ENCODE measurements around the gene MMP13. TPM values are rescaled to one million over a fixed set of nuclear protein-coding genes. Genes with fewer than 3 reads are reported as not detected.

MMP13 gene
- total and polyA plus RNA-seq, 2 donors (not counting 1 experiment from before 2014, with no cell fraction given), result not detected

- peaks cover under 1 to 11% of the 10 kb centered on the region in 2 donors for H3K4me1 ChIP-seq (ENCODE audit: control insufficient read depth in 2 of 2, insufficient read depth in 2 of 2, low read length in 2 of 2)
- H3K9ac ChIP-seq (ENCODE audit: low read length), result no peak overlapping the region
- no peaks in the 10 kb centered on the region for H3K36me3 ChIP-seq (replicated peaks in 1 of 2; ENCODE audit: control extremely low read depth in 1 of 2, control insufficient read depth in 1 of 2, extremely low read depth in 1 of 2, insufficient read depth in 2 of 2, low read length in 1 of 2)
- Mint-ChIP-seq H3K27ac (no peak overlapping the region), H3K4me1 (peaks cover 7% of the 10 kb centered on the region), H3K27me3 (peaks cover 12% of the 10 kb centered on the region), H3K9me3 (ENCODE audit: insufficient read depth) (no peaks in the 10 kb centered on the region), H3K4me3 (no peak overlapping the region)
- peaks cover 0 to 4% (median 0%) of the 10 kb centered on the region in 4 experiments for H3K27me3 ChIP-seq (replicated peaks in 1 of 4; ENCODE audit: control extremely low read depth in 1 of 4, control insufficient read depth in 3 of 4, insufficient read depth in 4 of 4, low read length in 3 of 4)
- H3K9me3 ChIP-seq (ENCODE audit: control extremely low read depth in 1 of 3, control insufficient read depth in 2 of 3, insufficient read depth in 1 of 3, low read length in 2 of 3), result peaks cover 0 to 3% (median 0%) of the 10 kb centered on the region in 3 donors
- H3K4me3 ChIP-seq (ENCODE audit: control extremely low read depth in 1 of 5, extremely low read depth in 1 of 5, insufficient read depth in 1 of 5, low read depth in 2 of 5, low read length in 4 of 5), result no peak overlapping the region
- no peak overlapping the region for H3K4me2 ChIP-seq (replicated peaks; ENCODE audit: low read depth, low read length, poor library complexity, severe bottlenecking)
- H2AFZ ChIP-seq (ENCODE audit: insufficient read depth, low read depth, low read length, poor library complexity, severe bottlenecking), result no peak overlapping the region
- ATAC-seq (ENCODE audit: low read depth) (no peak), DNase-seq (no peak)
- CTCF ChIA-PET, result no interaction called here
- no CpG with 5 or more reads among the region's 3 CpGs for WGBS (ENCODE audit: insufficient coverage)
- H3K79me2 ChIP-seq (ENCODE audit: control insufficient read depth, insufficient read depth, low read length), result no peaks in the 10 kb centered on the region
- no peak for TF ChIP-seq EZH2 (IDR thresholded peaks at IDR 0.05; ENCODE audit: borderline replicate concordance, insufficient read depth, low read depth, low read length, poor library complexity, severe bottlenecking)
- no peak for TF ChIP-seq CTCF (IDR thresholded peaks at IDR 0.05)
- intact Hi-C loops (cut with micrococcal nuclease), result no loop called here
- H4K20me1 ChIP-seq (ENCODE audit: control insufficient read depth, insufficient read depth, low read length, poor library complexity, severe bottlenecking), result no peaks in the 10 kb centered on the region
- H3K27ac ChIP-seq (ENCODE audit: low read length in 2 of 2), result no peak overlapping the region
- POLR2A ChIA-PET, result no interaction called here
Measured at GRCh38 chr11:102925988-102926387, 29.5 kb downstream of the MMP13 start.

GRCh38 chr11:102924851-102925380 lies 30.6 kb downstream of the MMP13 start:
- no peak overlapping the region for H3K4me3 ChIP-seq (ENCODE audit: control extremely low read depth in 1 of 5, extremely low read depth in 1 of 5, insufficient read depth in 1 of 5, low read depth in 2 of 5, low read length in 4 of 5)
- peaks cover 12% of the 10 kb centered on the region for H3K27me3 Mint-ChIP-seq
- H3K36me3 ChIP-seq (replicated peaks in 1 of 2; ENCODE audit: control extremely low read depth in 1 of 2, control insufficient read depth in 1 of 2, extremely low read depth in 1 of 2, insufficient read depth in 2 of 2, low read length in 1 of 2), result no peaks in the 10 kb centered on the region
- peaks cover 17% of the 10 kb centered on the region for H3K4me1 Mint-ChIP-seq
- H3K27ac ChIP-seq (ENCODE audit: low read length in 2 of 2), result no peak overlapping the region
- no peaks in the 10 kb centered on the region for H3K9me3 Mint-ChIP-seq (ENCODE audit: insufficient read depth)
- peaks cover 0 to 3% (median 0%) of the 10 kb centered on the region in 3 donors for H3K9me3 ChIP-seq (ENCODE audit: control extremely low read depth in 1 of 3, control insufficient read depth in 2 of 3, insufficient read depth in 1 of 3, low read length in 2 of 3)
- H2AFZ ChIP-seq (ENCODE audit: insufficient read depth, low read depth, low read length, poor library complexity, severe bottlenecking), result no peak overlapping the region
- intact Hi-C loops (cut with micrococcal nuclease), result no loop called here
- H4K20me1 ChIP-seq (ENCODE audit: control insufficient read depth, insufficient read depth, low read length, poor library complexity, severe bottlenecking), result no peaks in the 10 kb centered on the region
- no peak overlapping the region for H3K9ac ChIP-seq (ENCODE audit: low read length)
- 47% methylated on average over 5 of the region's 6 CpGs for WGBS (ENCODE audit: insufficient coverage)
- peaks cover 11 to 21% of the 10 kb centered on the region in 2 donors for H3K4me1 ChIP-seq (ENCODE audit: control insufficient read depth in 2 of 2, insufficient read depth in 2 of 2, low read length in 2 of 2)
- no peaks in the 10 kb centered on the region for H3K79me2 ChIP-seq (ENCODE audit: control insufficient read depth, insufficient read depth, low read length)
- no peak for TF ChIP-seq EZH2 (IDR thresholded peaks at IDR 0.05; ENCODE audit: borderline replicate concordance, insufficient read depth, low read depth, low read length, poor library complexity, severe bottlenecking)
- TF ChIP-seq CTCF (IDR thresholded peaks at IDR 0.05), result no peak
- no peak overlapping the region for H3K27ac Mint-ChIP-seq
- H3K4me3 Mint-ChIP-seq, result no peak overlapping the region
- CTCF ChIA-PET, result interaction anchor here (0.8 to 1.1 kb wide), 2 partner anchors 8 to 17 kb away, joined by 3 read pairs; no protein-coding TSS in a partner anchor
- DNase-seq, result no peak
- peaks cover 0 to 4% (median 0%) of the 10 kb centered on the region in 4 experiments for H3K27me3 ChIP-seq (replicated peaks in 1 of 4; ENCODE audit: control extremely low read depth in 1 of 4, control insufficient read depth in 3 of 4, insufficient read depth in 4 of 4, low read length in 3 of 4)
- H3K4me2 ChIP-seq (replicated peaks; ENCODE audit: low read depth, low read length, poor library complexity, severe bottlenecking), result no peak overlapping the region
- no peak for ATAC-seq (ENCODE audit: low read depth)
- POLR2A ChIA-PET, result no interaction called here

All from B cell (primary cell).